GM21825 (cell line): ENCODE results near the gene GIPC2.
"Not testable (repeated sequence)": the region's sequence is repeated elsewhere in the genome, so short reads cannot be mapped to it uniquely, and the experiment has no call there.

Source experiments
- ATAC-seq: cut with Tn5 transposase; IDR thresholded peaks from one replicate; pipeline ENCODE4 v1.9.1; 2021; ENCODE audit warnings: mild to moderate bottlenecking, moderate library complexity; ENCODE audit not compliant: unreplicated experiment

The GIPC2 gene

GRCh38 chr1:78045926-78046778 lies at the start of gene GIPC2:
Gene GIPC2 (plus strand): TSS chr1:78045966. CDS start chr1:78046095, 129 bp downstream.
- no peak for ATAC-seq

GRCh38 chr1:77996734-77997133 lies 49.0 kb upstream of the GIPC2 start:
- no peak for ATAC-seq

GRCh38 chr1:78000536-78000935 lies 45.2 kb upstream of the GIPC2 start:
- not testable (repeated sequence) for ATAC-seq

GRCh38 chr1:78003070-78003746 lies 42.6 kb upstream of the GIPC2 start:
- no peak for ATAC-seq

GRCh38 chr1:78003882-78004718 lies 41.7 kb upstream of the GIPC2 start:
- peak; percentile 45 for ATAC-seq

- ATAC-seq, result peak; percentile 98
These were observed 40.9 kb upstream of the GIPC2 start, which contains the start of gene DNAJB4 for GRCh38 chr1:78004719-78005447. Gene DNAJB4 (plus strand): TSS chr1:78004939. CDS start chr1:78005111, 172 bp downstream.

- ATAC-seq, result no peak
These were observed 40.4 kb upstream of the GIPC2 start for GRCh38 chr1:78005448-78005722.

- no peak for ATAC-seq
These were observed 40.0 kb upstream of the GIPC2 start for GRCh38 chr1:78005755-78006154.

GRCh38 chr1:78006521-78006920 lies 39.2 kb upstream of the GIPC2 start:
- no peak for ATAC-seq

- ATAC-seq, result no peak
These were observed 38.0 kb upstream of the GIPC2 start for GRCh38 chr1:78007677-78008341.

- ATAC-seq, result no peak
These were observed 36.5 kb upstream of the GIPC2 start for GRCh38 chr1:78009276-78009675.

- no peak for ATAC-seq
These were observed 35.9 kb upstream of the GIPC2 start for GRCh38 chr1:78009836-78010235.

GRCh38 chr1:78011050-78011449 lies 34.7 kb upstream of the GIPC2 start:
- ATAC-seq, result no peak

GRCh38 chr1:78015148-78015547 lies 30.6 kb upstream of the GIPC2 start:
- ATAC-seq, result no peak

- ATAC-seq, result no peak
These were observed 26.7 kb upstream of the GIPC2 start for GRCh38 chr1:78019024-78019423.

GRCh38 chr1:78021134-78021533 lies 24.6 kb upstream of the GIPC2 start:
- not testable (repeated sequence) for ATAC-seq

GRCh38 chr1:78029793-78030192 lies 16.0 kb upstream of the GIPC2 start:
- no peak for ATAC-seq

- no peak for ATAC-seq
These were observed 12.6 kb upstream of the GIPC2 start for GRCh38 chr1:78032996-78033796.

- ATAC-seq, result no peak
These were observed 12.0 kb upstream of the GIPC2 start for GRCh38 chr1:78033797-78034172.
